Measurements from ENCODE around the gene STRBP.
"Not testable (repeated sequence)": the region's sequence is repeated elsewhere in the genome, so short reads cannot be mapped to it uniquely, and the experiment has no call there.

The STRBP gene

GRCh38 chr9:123268465-123269259, at the start of gene STRBP:
TSS of gene STRBP (minus strand) at chr9:123268586. CDS start at chr9:123184134, 84,452 bp downstream.
- DNase-seq: peak; percentile 90

GRCh38 chr9:123316053-123316718, 47.8 kb upstream of the STRBP start:
- no peak for DNase-seq

DNA sequence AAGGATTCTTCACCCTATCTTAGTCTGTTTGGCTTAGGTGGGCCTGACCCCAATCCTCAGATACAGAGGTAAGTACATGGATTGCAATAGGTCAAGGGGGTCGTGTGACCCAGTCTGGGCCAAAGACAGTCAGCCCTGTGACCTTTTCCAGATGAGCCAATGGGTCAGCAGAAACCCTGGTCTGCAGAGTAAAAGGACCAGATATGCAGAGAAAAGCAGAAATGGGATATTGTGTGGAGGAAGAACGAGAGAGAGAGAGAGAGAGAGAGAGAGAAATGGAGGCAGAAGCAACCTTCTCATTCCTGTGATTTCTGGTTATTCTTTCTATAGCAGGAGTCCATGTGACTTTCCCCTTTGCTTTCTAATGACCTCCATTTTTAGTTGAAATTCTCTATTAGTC, 47.2 kb upstream of the STRBP start:
- no peak for DNase-seq

GRCh38 chr9:123314617-123315016, 46.2 kb upstream of the STRBP start:
- no peak for DNase-seq

DNA sequence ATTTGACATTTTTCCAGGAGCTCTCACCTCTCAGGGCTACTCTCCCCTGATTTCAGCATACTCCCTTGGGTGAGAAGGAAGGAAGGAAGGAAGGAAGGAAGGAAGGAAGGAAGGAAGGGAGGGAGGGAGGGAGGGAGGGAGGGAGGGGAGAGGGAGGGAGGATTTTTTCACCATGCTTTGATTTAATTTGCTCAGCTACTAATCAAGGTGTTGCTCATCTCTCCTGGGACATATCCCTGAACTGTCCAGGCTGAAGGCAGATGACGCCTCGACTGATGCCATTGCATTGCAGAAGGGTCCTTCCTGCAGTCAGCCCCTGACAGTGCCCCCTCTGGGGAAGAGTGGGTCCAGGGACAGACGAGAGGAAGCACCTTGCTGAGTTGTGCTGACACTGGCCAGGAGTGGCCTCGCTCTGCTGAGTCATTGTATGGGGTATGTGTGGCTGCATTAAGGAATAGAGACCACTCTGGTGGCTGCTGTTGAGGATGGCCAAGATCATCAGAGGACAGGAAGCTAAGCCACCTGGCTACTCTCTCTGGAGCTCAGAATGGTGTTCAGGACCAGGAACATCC, 44.0 kb upstream of the STRBP start:
- DNase-seq: no peak

DNA sequence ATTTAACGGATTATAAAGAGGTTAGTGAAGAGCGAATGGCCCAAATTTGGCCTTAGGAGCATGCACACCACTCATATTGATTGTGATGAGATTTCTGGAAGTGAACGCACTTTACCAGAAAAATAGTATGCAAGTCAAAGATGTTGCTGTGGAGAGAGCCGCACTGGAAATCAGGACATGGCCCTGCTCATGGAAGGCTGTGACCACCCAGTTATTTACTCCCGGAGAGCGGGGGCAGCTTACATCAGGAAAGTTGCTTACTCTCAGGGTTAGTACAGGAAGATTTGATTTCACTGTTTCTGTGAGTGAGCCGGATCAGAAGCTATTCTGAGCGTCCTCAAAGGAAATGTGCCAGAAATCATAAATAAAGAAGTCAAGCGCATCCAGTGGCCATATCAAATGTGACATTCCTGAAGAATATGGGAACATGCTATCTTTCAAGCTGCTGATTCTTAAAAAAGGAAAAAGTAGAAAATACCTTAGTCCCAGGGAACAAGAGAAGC, 42.9 kb upstream of the STRBP start:
- DNase-seq: no peak

- no peak for DNase-seq
Observed at GRCh38 chr9:123310551-123311249, 42.3 kb upstream of the STRBP start.

DNA sequence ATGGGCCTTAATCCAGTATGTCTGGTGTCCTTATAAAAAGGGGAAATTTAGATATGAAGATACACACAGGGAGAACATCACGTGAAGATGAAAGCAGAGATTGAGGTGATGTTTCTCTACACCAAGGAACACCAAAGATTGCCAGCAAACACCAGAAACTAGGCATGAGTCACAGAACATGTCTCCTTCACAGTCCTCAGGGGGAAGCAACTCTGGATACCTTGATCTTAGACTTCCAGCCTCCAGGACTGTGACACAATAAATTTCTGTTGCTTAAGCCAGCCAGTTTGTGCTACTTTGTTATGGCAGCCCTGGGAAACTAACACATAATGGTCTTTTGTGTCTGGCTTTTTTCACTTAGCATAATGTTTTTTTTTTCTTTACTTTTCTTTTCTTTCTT, 41.2 kb upstream of the STRBP start:
- DNase-seq: no peak

- no peak for DNase-seq
Observed at GRCh38 chr9:123305879-123306278, 37.5 kb upstream of the STRBP start.

DNA sequence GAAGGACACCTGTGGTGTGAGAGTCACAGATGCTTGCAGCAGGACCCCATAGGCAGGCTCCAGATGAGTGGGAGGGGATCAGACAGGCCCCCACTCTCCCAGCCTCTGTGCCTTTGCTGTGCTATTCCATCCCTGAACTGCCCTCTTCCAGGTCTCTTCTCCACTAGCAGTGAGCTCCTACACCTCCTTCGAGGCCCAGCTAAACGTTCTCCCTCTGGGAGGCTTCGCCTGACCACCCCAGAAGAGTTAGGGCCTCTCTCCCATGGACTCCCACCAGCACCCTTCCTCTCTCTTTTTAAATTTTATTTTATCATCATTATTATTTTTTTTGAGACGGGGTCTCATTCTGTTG, 35.9 kb upstream of the STRBP start:
- no peak for DNase-seq

- DNase-seq: no peak
Observed at GRCh38 chr9:123302348-123303214, 34.2 kb upstream of the STRBP start.

- DNase-seq: not testable (repeated sequence)
Observed at GRCh38 chr9:123301936-123302335, 33.5 kb upstream of the STRBP start.

GRCh38 chr9:123300554-123300953, 32.2 kb upstream of the STRBP start:
- no peak for DNase-seq

DNA sequence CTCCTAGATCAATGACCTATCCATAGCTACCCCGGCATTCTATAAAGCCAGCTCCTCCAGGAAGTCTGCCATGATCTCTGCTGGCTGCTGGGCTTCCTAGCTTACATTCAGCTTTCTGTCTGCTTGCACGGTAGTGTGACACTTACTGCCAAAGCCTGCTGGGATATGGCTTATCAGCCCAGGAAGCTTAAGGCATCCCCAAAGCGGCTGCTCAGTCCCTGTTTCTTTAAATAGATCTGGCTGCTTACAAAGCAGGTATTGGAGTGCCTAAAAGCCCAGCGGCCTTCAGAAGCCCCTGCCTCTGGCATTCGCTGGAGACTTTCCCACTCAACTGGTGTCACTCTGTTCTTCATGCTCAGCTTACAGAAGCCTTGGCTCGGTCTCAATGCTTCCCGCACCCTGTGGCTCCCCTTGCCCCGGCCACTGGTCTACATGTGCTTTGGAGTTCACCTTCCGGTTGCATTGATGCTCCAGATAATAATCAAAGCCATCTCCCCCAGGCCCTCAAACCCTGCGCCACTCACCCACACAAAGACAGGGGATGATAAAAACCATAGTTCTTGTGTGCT, 31.3 kb upstream of the STRBP start:
- DNase-seq: no peak

DNA sequence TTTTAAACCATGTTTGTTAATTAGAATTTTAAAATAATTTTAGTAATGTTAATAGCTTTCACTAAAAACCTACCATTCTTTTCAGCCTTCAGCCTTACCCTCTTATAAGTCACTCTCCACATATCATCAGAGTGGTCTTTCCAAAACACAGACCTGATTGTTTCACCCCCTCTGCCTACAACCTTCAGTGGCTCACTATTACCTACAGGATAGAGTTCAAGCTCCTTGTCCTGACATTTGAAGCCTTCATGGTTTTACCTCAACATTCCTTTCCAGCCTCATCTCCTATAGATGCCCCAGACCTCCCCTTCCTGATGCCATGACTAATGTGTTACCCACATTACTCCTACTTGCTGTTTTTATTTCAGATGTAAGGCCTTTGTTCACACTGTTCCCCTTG, 27.8 kb upstream of the STRBP start:
- DNase-seq: no peak

- no peak for DNase-seq
Observed at GRCh38 chr9:123291736-123292135, 23.4 kb upstream of the STRBP start.

DNA sequence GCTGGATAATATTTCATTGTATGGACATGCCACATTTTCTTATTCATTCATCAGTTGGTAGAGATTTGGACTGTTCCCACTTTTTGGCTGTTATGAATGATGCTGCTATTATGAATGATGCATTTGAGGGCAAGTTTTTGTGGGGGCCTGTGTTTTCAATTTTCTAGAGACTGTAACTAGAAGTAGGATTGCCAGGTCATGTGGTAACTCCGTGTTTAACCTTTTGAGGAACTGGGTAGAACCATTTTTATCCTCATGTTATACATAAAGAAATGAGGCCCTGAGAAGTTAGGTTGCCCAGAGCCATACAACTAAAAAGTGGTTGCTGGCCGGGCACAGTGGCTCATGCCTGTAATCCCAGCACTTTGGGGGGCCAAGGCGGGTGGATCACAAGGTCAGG, 22.4 kb upstream of the STRBP start:
- no peak for DNase-seq

GRCh38 chr9:123287639-123288038, 19.3 kb upstream of the STRBP start:
- DNase-seq: no peak

GRCh38 chr9:123286324-123286723, 17.9 kb upstream of the STRBP start:
- DNase-seq: no peak

- no peak for DNase-seq
Observed at GRCh38 chr9:123284656-123285055, 16.3 kb upstream of the STRBP start.

GRCh38 chr9:123283455-123283854, 15.1 kb upstream of the STRBP start:
- no peak for DNase-seq

DNA sequence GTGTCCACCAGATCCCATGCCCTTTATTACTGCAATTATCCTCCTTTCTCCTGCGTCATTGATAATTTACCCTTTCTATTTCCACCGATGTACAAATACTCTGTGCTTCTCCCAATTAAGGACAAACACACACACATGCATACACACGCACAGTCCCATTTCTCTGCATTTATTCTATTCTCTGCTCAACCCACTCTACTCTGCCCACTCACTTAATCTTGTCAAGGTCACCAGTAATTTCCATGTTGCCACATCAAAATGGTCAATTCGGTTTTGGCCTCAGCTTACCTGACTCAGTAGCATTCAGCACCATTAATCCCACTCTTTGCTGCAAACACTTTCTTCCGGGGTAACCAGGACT, 14.6 kb upstream of the STRBP start:
- no peak for DNase-seq

Data from stimulated activated CD4-positive, alpha-beta T cell treated with anti-CD3 and anti-CD28 coated beads, Interleukin-1b, Interleukin-23, amount 100 ng/mL, for 48 hours (primary cell).